HG03571 (cell line): ENCODE measurements around the gene CXCR3.
"Not testable (repeated sequence)": the region's sequence is repeated elsewhere in the genome, so short reads cannot be mapped to it uniquely, and the experiment has no call there.

Experiments
- ATAC-seq: cut with Tn5 transposase; IDR thresholded peaks from one replicate; pipeline ENCODE4 v1.9.1; 2021; ENCODE audit not compliant: unreplicated experiment

The CXCR3 gene

DNA sequence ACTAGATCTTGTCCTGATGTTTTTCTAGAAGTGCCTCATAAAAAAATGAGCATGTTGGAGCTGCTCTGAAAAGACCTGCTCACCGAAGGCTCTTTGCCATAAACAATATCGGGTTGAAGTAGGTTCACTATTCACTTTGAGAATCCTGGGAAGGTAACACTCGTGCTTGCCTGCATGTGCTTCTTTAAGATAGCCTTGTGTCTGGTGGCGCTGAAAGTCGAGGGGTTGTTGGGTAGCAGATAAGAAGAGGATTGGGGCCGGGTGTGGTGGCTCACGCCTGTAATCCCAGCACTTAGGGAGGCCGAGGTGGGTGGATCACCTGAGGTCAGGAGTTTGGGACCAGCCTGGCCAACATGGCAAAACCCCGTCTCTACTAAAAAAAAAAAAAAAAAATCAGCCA, 6.6 kb downstream of the CXCR3 start:
- not testable (repeated sequence) for ATAC-seq

DNA sequence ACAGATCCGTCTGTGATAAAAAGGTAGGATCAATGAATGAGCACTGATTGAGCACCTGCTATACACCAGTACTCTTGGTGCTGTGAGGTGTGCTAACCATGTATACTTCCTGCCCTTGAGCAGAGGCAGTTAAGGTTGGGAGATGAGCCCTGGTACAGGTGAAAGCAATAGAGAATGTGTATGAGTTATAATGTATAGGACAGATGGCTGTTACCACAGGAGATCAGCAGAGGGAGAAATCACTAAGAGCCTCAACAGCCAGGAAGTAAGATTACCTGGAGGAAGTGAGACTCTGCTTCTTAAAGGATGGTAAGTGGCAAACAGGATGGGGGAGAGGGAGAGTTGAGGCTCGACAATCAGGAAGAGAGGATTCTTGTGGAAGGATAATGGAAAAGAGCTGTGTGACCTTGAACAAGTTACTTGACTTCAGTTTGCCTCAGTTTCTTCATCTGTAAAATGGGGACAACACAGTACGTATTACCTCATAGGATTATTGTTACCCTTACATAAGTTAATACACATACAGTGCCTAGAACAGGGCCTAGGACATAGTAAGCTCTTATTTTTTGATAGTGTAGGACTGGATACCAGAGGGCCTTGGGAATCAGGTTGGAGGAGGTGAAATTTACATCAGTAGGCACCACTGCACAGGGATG, 9.1 kb downstream of the CXCR3 start:
- ATAC-seq: no peak

DNA sequence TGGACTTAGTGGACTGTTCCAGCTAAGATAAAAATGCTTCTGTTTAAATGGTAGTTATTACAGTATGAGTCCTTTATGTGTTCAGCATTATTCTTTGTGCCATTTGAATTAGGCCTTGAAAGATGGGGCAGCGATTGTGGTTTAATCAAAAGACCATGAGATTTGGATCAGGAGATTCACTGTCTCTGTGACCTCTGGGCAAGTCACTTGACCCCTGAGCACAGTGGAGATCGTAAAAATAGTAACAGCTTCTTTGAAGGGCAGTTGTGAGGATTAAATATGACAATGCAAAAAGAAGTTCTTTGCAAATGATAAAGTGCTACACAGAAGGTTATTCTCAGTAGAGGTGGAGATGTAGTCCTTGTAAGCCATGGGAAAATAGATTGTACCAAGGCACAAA, 10.8 kb downstream of the CXCR3 start:
- no peak for ATAC-seq

DNA sequence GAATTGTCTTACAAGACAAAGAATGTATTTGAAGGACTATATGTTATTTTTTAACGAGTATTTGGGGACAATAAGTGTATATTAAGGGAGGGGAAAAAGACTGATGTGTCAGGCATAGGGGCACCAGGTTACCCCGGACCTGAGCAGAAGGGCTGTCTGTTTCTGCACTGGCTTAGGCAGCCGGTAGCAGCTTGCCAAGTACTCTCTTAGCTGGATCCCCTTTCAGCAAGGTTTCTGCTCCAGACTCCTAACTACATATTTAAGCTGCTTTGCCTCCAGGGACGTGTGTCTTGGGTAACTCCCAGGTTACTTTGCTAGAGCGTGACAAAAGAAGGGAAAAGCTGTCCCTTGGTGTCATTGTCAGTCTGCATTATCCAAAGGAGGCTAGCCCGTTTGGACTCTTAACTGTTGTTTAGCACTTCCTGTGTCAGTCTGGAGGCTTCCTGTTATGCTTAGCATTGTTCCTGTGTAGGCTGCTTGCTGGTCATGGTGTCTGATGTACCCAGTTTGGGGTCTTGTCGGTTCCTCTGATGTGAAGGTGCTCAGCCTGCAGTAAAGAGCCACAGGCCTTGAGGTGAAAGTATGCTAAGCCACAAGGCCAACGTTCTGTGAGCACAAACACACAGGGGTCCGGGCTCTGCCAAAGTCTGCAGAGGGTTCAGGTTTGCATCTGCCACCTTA, 11.6 kb downstream of the CXCR3 start:
- no peak for ATAC-seq

DNA sequence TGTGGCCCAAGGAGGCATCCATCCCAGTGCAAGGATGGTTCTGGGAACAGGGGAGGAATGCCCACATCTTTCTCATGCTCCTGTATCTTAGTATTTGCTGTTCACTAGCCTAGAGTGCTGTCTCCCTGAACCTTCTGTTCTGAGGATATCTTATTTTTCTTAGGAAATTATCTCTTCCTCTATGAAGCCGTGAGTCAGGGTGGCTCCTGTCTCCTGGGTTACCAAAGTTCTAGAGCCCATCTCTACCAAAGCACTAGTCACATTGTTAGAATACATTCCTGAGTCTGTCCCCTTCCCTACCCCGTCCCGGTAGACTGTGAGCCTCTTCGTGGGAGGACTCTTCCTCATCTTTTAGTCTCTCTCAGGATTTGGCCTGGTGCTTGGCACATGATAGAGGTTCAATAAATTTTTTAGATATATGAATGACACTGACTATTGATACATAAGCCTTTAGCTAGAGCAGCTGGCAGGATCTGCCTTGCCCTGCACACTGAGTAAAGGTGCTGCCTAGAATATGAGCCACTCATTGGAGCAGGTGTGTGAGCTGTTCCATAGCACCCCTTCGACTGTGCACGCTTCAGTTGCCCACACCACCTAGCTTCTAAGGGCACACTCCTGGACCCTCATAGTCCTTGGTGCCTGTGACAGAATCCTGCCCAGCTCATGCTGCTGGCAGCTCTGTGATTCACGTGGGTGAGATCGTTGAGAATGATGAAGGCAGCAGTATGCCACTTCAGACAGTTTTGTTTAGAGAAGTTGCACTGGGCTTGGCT, 13.3 kb downstream of the CXCR3 start:
- ATAC-seq: no peak

DNA sequence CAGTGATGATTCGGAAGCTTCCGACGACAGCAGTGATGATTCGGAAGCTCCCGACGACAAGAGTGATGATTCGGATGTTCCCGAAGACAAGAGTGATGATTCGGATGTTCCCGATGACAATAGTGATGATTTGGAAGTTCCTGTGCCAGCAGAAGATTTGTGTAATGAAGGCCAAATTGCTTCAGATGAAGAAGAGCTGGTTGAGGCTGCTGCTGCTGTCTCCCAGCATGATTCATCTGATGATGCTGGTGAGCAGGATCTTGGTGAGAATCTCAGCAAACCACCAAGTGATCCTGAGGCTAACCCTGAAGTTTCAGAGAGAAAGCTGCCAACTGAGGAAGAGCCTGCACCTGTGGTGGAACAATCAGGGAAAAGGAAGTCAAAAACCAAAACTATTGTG, 14.2 kb downstream of the CXCR3 start:
- ATAC-seq: no peak

DNA sequence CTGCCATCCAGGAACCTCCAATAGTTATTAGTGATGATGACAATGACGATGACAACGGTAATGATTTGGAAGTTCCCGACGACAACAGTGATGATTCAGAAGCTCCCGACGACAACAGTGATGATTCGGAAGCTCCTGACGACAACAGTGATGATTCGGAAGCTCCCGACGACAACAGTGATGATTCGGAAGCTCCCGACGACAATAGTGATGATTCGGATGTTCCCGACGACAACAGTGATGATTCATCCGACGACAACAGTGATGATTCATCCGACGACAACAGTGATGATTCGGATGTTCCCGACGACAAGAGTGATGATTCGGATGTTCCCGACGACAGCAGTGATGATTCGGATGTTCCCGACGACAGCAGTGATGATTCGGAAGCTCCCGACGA, 14.7 kb downstream of the CXCR3 start:
- no peak for ATAC-seq

DNA sequence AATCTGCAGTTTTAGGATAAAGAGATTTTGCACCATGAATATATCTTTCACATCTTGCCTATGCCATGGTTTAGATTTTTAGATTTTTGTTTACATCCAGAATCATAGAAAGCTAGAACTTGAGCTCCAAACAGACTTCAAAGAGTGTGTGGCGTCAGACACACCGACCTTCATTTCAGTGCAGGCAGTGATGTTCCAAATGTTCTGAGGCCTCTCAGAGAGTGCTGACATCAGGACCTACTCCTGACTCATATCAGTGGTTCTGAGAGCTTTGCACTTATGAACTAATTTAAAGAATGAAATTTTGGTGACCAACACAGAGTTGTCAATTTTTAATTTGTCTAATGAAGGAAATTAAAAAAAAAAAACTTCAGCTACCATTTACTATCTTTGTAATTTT, 18.3 kb downstream of the CXCR3 start:
- ATAC-seq: no peak

DNA sequence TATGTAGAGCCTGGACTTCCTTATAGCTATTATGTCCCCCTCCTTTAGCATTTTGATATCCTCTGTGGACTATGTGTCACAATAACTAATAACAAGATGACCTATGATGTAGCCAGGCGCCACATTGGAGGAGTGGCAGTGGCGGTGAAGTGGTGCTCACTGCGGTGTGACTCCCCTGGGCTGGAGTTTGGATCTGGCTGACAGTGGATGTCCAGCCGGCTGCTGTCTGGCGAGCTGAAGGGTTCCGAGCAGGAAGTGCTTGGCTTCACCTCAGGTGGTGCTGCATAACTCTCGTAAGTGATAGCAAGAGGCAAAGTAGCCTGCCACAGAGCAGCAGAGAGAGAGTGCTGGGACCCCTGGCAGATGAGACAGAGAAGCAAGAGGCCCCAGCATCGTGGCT, 25.1 kb downstream of the CXCR3 start:
- ATAC-seq: not testable (repeated sequence)

DNA sequence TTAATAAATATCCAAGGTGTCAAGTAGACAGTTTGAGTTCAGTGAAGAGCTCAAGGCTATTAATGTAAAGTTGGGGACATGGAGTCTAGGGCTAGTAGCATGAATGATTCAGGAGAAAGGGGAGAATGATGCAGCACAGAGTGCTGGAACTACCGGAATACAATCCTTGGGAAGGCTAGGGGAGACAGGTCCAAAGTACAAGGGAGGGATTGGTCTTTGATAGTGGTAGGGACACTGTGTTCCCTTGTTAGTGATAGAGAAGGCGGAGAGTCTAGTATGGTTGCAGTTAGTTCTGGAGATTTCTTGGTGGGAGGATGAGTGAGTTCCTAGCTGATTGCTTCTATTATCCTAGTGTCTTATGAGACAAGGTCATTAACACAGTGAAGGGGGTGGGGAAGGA, 31.4 kb downstream of the CXCR3 start:
- ATAC-seq: no peak

DNA sequence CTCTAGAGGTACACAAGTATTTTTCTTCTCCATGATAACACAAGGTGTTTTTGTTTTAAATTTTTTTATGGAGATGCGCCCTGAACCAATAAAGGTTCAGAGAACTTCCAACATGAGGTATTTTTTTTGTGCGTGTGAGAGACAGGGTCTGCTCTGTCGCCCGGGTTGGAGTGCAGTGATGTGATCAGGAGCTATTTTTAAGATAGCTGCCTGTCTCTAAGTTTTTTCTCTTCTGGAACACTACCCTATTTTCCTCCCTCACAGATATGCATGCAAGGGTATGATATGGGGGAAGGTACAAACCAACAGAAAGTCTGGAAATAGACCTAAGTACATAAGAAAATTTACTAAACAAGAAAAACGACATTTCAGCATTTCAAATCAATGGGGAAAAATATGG, 37.1 kb downstream of the CXCR3 start:
- ATAC-seq: no peak

DNA sequence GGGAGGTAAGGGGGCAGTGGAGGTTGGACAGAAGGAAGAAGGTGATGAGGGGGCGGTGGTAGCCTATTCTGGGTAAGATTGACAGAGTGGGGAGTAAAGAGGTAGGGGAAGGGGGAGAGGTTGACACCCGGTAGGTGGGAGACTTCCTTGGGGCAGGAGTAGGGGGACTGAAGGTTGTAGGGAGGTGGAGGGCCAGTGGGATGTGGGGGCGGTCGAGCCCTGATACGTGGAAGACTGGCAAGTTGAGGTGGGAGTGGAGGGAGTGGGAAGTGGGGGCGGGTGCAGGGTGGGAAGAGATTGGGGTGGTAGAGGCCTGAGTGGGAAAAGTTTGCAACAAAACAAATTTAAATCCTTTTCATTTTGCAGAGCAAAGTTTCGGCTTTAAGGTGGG, 38.3 kb downstream of the CXCR3 start:
- ATAC-seq: no peak

DNA sequence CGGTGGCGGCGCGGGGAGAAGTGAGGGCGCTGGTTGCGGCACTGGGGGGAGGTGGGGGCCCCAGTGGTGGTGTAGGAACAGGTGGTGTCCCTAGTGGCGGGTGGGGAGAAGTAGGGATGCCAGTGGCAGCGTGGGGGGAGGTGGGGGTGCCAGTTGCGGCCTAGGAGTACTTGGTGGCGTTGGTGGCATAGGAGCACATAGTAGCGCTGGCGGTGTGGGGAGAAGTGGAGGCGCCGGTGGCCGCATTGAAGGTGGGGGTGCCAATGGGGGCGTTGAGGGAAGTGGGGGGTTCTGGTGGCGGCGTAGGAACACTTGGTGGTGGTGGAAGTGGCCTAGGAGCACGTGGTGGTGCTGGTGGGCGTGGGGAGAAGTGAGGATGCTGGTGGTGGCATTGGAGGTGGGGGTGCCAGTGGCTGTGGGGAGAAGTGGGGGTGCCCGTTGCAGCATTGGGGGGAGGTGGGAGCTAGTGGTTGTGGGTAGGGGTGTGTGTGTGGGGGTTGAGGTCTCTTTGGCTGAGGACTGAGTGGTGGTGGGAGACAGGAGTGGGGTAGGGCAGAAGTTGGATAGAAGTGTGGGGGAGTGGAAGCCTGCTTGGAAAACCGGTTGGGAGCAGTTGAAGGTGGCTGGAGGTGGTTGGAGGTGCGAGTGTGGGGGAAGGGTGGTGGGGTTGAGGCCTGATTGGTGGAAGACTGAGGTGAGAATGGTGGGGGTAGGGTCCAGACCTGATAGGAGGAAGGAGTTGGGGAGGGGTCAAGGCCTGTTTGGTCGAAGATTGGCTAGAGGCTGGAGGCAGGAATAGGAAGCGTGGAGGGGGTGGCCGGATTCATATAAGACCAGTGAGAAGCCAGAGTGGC, 38.9 kb downstream of the CXCR3 start:
- ATAC-seq: no peak

DNA sequence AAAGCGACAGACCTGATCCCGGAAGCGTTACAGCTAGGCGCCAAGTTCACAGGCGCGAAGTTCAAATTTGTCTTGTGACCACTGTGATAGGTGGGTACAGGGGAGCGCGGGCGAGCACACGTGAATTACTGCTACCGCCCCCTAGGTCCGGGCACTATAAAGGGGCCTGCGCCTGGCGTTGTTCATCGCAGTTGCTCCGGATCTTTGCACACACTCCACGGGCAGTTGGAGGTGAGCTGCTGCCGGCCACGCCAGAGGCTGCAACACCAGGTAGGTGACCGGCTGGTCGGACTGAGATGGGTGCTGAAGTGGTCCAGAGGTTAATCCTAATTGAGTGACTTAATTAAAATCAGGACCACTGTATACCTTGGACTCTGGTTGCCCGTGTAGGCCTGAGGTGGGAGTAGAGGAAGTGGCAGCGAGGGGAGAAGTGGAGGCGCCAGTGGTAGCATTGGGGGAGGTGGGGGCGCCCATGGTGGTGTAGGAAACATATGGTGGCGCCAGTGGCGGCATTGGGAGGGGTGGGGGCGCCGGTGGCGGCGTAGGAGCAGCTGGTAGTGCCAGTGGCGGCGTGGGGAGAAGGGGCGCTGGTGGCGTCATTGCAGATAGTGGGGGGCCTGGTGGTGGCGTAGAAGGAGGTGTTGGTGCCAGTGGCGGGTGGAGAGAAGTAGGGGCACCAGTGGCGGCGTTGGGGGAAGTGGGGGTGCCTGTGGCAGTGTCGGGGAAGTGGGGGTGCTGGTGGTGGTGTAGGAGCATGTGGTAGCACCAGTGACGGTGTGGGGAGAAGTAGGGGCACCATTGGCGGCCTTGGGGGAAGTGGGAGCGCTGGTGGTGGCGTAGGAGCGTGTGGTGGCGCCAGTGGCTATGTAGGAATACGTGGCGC, 39.8 kb downstream of the CXCR3 start, which contains the start of gene GCNA:
TSS of gene GCNA (plus strand) at position 185 of the 883 bp plus-strand sequence. CDS start 2,385 bp downstream, outside the sequence.
- no peak for ATAC-seq

DNA sequence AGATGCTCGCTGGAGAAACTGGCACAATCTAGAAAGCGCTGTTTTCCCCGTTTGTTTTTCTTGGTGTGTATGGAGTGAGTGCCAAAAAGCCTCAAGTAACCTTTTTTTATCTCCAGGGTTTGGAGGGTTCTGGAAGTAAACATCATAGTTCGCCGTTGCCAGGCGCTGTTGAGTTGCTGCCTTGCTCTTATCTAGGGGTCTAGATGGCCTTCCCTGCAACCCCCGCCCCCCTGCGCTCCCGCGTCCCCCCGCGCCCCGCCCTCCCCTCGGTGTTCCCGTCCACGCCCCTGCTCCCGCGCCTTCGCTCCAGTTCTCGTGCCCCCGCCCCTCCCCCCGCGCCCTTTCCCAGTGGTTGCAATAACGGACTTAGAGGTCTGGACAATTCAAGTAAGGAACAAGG, 40.6 kb downstream of the CXCR3 start:
- ATAC-seq: no peak

DNA sequence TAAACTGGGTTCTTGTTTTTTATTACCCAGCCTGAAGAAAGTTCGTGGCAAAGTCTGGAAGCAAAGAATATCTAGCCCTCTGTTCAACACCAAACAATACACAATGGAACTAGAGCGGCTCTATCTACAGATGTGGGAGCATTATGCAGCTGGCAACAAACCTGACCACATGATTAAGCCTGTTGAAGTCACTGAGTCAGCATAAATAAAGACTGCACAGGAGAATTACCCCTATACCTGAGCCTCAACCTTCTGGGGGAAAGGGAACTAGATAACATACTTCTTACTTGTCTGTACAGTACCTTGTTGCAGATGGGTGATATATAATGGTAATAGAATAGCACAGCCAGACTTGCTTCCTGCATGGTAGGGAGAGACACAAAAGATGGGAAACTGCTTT, 44.7 kb downstream of the CXCR3 start:
- no peak for ATAC-seq

DNA sequence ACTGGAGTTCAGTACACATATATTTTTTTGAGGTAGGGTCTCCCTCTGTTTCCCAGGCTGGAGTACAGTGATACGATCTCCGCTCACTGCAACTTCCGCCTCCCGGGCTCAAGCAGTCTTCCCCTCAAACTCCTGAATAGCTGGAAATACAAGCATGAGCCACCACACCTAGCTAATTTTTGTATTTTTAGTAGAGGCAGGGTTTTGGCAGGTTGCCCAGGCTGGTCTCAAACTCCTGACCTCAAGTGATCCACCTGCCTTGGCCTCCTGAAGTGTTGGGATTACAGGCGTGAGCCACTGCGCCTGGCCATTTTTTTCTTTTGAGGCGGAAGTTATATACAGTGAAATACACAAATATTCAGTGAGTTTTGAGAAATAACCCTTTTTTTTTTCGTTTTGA, 46.9 kb downstream of the CXCR3 start:
- not testable (repeated sequence) for ATAC-seq
